ENCODE measurements around the gene OR1L1. TPM values are rescaled to one million over a fixed set of nuclear protein-coding genes. Genes with fewer than 3 reads are reported as not detected.

The OR1L1 gene, protein sequence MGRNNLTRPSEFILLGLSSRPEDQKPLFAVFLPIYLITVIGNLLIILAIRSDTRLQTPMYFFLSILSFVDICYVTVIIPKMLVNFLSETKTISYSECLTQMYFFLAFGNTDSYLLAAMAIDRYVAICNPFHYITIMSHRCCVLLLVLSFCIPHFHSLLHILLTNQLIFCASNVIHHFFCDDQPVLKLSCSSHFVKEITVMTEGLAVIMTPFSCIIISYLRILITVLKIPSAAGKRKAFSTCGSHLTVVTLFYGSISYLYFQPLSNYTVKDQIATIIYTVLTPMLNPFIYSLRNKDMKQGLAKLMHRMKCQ
- not detected for total RNA-seq

DNA sequence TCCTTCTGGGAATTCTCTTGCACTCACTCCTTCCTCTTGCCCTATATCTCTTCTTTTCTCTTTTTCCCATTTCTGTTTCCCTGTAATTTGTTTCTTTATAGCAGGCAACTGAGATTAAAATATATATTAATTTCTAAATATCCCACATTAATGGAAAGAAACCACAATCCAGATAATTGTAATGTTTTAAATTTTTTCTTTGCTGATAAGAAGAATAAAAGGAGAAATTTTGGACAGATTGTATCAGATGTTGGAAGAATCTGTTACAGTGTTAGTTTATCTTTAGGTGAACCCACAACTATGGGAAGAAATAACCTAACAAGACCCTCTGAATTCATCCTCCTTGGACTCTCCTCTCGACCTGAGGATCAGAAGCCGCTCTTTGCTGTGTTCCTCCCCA lies at the start of gene OR1L1:
TSS of gene OR1L1 (plus strand) at position 301 of the 400 bp plus-strand sequence. CDS start at position 301, 0 bp downstream.
- H3K27ac ChIP-seq (replicated peaks in 1 of 4), result no peak within 1 kb of the TSS
- no peak within 1 kb of the TSS for H3K4me3 ChIP-seq
- H3K27me3 ChIP-seq, result no peaks in the 10 kb centered on the region
- TF ChIP-seq, protein P1, sequence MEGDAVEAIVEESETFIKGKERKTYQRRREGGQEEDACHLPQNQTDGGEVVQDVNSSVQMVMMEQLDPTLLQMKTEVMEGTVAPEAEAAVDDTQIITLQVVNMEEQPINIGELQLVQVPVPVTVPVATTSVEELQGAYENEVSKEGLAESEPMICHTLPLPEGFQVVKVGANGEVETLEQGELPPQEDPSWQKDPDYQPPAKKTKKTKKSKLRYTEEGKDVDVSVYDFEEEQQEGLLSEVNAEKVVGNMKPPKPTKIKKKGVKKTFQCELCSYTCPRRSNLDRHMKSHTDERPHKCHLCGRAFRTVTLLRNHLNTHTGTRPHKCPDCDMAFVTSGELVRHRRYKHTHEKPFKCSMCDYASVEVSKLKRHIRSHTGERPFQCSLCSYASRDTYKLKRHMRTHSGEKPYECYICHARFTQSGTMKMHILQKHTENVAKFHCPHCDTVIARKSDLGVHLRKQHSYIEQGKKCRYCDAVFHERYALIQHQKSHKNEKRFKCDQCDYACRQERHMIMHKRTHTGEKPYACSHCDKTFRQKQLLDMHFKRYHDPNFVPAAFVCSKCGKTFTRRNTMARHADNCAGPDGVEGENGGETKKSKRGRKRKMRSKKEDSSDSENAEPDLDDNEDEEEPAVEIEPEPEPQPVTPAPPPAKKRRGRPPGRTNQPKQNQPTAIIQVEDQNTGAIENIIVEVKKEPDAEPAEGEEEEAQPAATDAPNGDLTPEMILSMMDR (IDR thresholded peaks at IDR 0.05), result no peak
- DNase-seq (ENCODE audit: extremely low spot score), result no peak
- H3K36me3 ChIP-seq, result no peaks in the 10 kb centered on the region
- H3K4me1 ChIP-seq, result no peaks in the 10 kb centered on the region
- H3K9me3 ChIP-seq, result peaks cover 0 to 7% (median 0%) of the 10 kb centered on the region in 4 donors
- intact Hi-C loops (cut with DNase I), result no loop called here
- WGBS, result 56% methylated on average over 2 of the region's 2 CpGs

DNA sequence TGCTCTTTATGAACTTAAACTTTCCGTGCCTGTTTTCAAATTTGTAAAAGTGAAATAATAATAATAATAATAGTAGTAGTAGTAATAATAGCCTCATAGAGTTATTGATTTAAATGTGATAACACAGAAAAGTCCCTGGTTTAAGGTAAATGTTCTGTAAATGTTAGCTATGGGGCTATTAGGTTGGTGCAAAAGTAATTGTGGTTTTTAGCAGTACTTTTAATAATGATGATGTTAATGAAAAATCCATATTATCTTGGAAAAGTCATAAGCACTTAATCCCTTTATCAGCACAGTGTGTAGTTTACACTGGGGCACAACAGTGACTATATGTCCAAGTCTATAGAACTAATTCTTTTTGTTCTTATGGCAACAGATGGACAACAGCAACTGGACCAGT lies 47.2 kb upstream of the OR1L1 start, which contains the start of gene OR1Q1:
TSS of gene OR1Q1 (plus strand) at position 377 of the 400 bp plus-strand sequence. CDS start at position 377, 0 bp downstream.
- TF ChIP-seq POLR2A (IDR thresholded peaks at IDR 0.05; ENCODE audit: low read depth) (no peak), EP300 (IDR thresholded peaks at IDR 0.05) (no peak), POLR2AphosphoS5 (IDR thresholded peaks at IDR 0.05) (no peak)
- TF ChIP-seq, protein P1 (IDR thresholded peaks at IDR 0.05), result no peak
- no peak within 1 kb of the TSS for H3K27ac ChIP-seq (replicated peaks in 1 of 4)

DNA sequence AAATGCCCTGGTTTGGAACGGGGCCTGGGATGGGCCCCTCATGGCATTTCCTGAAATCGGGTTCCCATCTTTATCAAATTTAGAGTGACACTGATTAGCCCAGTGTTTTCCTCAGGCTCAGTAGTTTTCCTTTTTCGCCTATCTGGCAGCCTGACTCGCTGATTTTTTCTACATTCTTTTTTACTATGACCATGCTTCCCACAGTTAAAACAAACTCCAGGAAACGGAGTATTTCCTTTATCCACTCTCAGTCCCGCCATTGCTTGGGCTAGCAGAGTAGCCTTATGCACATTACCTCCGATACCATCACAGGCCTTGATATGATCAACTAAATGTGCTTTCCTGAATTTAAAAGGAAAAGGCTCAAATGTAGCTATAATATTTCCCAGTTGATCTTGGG lies 41.5 kb upstream of the OR1L1 start:
- Histone ChIP-seq H3K27me3 (no peaks in the 10 kb centered on the region), H3K27ac (replicated peaks in 1 of 4) (no peak overlapping the region), H3K9me3 (peaks cover 0 to 3% (median 0%) of the 10 kb centered on the region in 4 donors), H3K36me3 (no peaks in the 10 kb centered on the region), H3K4me3 (no peak overlapping the region), H3K4me1 (no peaks in the 10 kb centered on the region)
- TF ChIP-seq POLR2A (IDR thresholded peaks at IDR 0.05; ENCODE audit: low read depth) (no peak), EP300 (IDR thresholded peaks at IDR 0.05) (no peak), POLR2AphosphoS5 (IDR thresholded peaks at IDR 0.05) (no peak)
- TF ChIP-seq, protein P1 (IDR thresholded peaks at IDR 0.05), result no peak
- DNase-seq (ENCODE audit: extremely low spot score), result no peak
- intact Hi-C loops (cut with DNase I), result no loop called here
- WGBS, result 72% methylated on average over 7 of the region's 7 CpGs

More for the DNA sequence above, 47.2 kb upstream of the OR1L1 start, which contains the start of gene OR1Q1:
- Histone ChIP-seq H3K4me3 (no peak within 1 kb of the TSS), H3K9me3 (peaks cover 0 to 3% (median 0%) of the 10 kb centered on the region in 4 donors), H3K4me1 (no peaks in the 10 kb centered on the region), H3K36me3 (no peaks in the 10 kb centered on the region), H3K27me3 (no peaks in the 10 kb centered on the region)
- DNase-seq (ENCODE audit: extremely low spot score), result no peak
- 71% methylated on average over 1 of the region's 1 CpG for WGBS
- intact Hi-C loops (cut with DNase I), result no loop called here

DNA sequence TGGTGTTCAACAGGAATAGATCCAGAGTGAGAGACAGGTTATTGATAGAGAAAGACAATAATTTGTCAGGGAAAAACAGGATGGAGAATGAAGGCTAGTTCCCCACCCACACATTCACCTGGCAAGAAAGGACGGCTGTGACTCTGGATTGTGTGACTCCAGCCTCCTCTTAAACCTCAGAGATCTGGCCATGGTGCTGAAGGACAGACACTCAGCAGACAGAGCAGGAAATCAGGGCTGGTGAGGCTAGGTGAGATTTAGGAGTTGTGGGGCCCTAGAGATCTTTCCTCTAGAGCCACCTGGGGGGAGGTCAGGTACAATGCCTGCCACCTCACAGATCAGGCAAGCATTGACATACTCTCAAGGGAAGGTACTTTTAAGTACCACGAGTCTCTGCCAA lies 19.3 kb upstream of the OR1L1 start:
- H3K27ac ChIP-seq (replicated peaks in 1 of 4), result no peak overlapping the region
- WGBS, result 33% methylated on average over 2 of the region's 2 CpGs
- no peaks in the 10 kb centered on the region for H3K36me3 ChIP-seq
- no peak for DNase-seq (ENCODE audit: extremely low spot score)
- H3K4me3 ChIP-seq, result no peak overlapping the region
- intact Hi-C loops (cut with DNase I), result no loop called here
- no peak for TF ChIP-seq POLR2AphosphoS5 (IDR thresholded peaks at IDR 0.05)
- TF ChIP-seq, protein P1 (IDR thresholded peaks at IDR 0.05), result no peak
- TF ChIP-seq POLR2A (IDR thresholded peaks at IDR 0.05; ENCODE audit: low read depth), result no peak
- no peak for TF ChIP-seq EP300 (IDR thresholded peaks at IDR 0.05)
- no peaks in the 10 kb centered on the region for H3K4me1 ChIP-seq
- no peaks in the 10 kb centered on the region for H3K27me3 ChIP-seq
- peaks cover 0 to 17% (median 11%) of the 10 kb centered on the region in 4 donors for H3K9me3 ChIP-seq

Data from esophagus muscularis mucosa (tissue), 4 donors.